Hippocampal formation (tissue), 2 donors: Measurements from ENCODE around the gene EXOSC5.
"Not testable (repeated sequence)": the region's sequence is repeated elsewhere in the genome, so short reads cannot be mapped to it uniquely, and the experiment has no call there.

Source experiments
- DNase-seq, 2 donors: peaks; one replicate each; lab custom pipeline; 2025; lab: John Stamatoyannopoulos, UW

Gene EXOSC5

DNA sequence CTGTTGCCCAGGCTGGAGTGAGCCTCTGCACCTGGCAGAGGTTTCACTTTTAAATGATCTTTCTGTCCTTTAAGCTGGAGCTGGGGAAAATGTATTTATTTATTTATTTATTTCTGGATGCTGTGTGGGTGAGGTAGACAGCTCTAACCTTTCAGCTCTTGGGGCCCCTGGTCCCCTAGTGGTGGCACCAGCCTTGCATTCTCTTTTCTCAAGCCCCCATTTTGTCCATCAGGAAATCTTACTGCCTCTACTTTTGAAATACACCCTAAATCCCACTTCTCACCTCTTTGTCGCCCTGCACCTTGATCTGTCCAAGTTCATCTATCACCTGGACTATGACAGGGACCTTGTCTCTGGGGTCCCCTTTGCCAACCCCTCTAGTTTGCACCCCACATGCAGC, 31.1 kb downstream of the EXOSC5 start:
- DNase-seq: no peak

DNA sequence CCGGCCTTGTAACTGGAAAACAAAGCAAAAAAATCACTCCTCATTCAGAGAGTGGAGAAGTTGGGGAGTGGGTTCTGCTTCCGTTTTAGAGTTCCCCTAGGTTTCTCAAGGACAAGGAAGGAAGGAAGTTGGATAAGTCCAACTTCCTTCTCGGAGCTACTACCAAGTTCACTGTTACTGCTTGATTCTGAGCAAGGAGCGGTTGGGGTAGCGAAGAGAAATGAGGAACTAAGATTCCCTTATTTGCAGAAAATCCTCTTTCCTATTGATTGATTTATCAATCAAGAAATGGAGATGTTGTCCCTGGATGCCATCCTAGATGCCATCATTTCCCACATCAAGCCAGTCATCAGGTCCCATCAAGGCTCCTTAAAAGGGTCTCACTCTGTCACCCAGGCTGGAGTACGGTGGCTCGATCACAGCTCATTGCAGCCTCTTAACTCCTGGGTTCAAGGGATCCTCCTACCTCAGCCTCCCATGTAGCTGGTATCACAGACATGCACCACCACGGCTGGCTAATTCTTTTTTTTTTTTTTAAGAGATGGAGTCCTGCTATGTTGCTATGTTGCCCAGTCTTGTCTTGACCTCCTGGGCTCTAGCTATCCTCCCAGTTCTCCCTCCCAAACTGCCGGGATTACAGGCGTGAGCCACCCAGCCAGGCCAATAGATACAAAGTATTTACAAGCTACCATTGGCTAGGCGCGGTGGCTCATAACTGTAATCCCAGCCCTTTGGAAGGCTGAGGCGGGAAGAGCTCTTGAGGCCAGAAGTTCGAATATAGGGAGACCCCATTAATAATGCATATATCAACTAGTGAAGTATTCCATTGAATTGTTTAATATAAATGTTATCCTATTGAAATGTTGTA, 32.4 kb downstream of the EXOSC5 start:
- DNase-seq: peak in 1 of 2 donors; percentile 35

DNA sequence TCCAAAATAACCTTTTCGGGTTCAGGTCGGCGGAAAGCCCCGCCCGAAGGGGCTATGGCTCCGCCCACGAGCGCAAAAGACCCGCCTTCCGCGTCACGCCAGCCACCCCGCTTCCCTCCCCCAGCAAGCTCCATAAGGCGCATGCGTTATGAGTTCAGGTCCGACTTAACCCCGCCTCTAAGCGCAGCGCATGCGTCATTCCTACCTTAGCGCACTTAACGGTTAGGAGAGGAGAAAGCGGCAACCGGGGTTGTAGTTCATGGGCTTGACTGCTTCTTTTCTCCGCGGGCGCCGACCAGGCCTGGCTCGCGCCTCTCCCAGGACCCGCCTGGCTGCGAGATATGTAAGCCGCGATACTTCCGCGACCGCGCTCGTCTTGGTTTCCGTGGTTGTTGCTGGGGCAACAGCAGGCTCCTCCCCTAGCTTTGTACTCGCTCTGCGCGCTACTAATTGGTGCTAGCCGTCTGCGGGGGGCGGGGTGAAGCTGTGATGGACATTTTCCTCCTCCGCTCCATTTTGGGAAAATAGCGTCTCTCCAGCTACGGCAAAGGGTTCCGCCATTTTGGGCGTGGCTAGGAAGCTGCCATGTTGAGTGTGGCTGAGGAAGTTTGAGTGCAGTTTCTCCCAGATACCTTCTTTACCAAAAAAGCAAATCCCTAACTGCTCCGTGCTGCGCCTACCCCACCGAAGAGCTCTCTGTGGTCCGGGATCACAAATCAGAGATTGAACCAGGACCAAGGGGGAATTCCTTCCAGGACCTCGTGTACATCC, 33.2 kb downstream of the EXOSC5 start, which contains the start of gene B9D2:
Gene B9D2, minus strand, starts transcription at position 397 of the 771 bp plus-strand sequence. CDS start 630 bp downstream, outside the sequence.
- peak; percentile 96 to 97 for DNase-seq

DNA sequence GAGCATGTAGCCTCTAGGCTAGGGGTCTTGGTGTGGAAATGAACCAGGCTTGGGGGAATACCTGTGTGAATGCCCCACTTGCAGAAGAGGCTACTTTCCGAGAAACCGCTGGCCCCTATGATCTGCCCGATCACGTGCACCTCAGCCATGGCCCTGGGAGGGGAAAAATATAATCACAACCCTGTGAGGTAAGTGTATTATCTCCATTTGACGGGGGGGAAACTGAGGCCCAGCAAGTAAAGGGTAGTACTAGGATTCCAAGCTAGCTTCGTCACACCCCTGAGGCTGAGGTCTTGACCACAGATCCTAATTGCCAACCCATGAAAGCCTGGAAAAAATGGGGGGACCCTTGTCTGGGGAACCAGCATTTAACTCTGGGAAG, 33.8 kb downstream of the EXOSC5 start:
- no peak for DNase-seq

DNA sequence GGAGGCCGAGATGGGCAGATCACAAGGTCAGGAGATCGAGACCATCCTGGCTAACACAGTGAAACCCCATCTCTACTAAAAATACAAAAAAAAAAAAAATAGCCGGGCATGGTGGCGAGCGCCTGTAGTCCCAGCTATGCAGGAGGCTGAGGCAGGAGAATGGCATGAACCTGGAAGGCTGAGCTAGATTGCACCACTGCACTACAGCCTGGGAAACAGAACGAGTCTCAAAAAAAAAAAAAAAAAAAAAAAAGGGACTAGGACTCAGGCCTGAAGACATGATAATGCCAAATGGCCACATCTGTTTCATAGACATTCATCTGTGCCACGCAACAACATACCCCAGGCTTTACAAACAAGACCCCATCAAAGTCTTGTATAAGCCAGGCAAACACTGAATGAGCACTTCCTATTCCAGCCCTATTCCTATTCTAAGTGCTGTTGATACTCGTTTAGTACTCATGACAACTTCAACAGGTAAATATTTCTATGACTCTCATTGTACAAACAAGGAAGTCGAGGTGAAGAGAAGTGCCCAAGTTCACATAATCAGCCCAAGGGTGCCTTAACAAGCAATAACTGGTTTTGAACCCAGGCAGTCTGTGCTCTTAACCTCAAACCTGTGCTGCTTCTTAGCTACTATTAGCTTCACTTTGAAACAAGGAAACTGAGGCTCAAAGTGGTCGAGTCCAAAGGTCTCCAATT, 34.9 kb downstream of the EXOSC5 start:
- no peak for DNase-seq

DNA sequence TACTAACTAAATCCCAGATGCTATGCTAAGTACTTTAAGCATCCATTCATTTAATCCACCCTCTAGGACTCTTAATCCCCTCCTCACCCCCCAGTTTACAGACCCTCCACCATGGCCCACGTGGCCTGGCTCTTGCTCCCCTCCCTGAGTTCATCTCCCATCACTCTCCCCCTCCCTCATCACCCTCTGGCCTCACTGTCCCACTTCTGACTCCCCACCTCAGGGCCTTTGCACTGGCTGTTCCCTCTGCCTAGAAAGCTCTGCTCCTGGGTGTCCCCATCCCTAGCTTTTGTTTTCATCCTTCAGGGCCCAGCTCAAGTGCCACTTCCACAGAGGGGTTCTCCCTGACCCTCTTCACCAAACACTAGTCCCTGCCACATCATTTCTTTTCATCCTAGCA, 37.4 kb downstream of the EXOSC5 start:
- DNase-seq: no peak

DNA sequence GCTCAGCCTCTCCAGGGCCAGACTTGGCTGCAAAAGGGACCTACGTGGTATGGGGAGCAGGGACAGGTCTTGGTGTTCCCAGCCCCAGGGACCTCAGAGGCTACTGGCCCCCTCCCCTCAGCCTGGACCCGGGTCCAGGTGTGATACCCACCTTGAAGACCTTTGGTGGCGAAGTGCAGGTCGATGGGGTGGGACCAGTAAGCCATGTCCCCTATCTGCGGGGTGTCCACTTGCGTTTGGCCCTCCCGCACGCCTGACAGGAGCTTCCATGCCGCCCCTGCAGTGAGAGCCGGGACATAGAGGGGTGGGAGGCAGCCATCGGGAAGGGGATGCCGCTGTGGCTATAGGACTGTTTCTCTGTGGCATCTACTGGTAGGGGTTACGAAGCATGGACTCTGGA, 39.4 kb downstream of the EXOSC5 start:
- DNase-seq: no peak

DNA sequence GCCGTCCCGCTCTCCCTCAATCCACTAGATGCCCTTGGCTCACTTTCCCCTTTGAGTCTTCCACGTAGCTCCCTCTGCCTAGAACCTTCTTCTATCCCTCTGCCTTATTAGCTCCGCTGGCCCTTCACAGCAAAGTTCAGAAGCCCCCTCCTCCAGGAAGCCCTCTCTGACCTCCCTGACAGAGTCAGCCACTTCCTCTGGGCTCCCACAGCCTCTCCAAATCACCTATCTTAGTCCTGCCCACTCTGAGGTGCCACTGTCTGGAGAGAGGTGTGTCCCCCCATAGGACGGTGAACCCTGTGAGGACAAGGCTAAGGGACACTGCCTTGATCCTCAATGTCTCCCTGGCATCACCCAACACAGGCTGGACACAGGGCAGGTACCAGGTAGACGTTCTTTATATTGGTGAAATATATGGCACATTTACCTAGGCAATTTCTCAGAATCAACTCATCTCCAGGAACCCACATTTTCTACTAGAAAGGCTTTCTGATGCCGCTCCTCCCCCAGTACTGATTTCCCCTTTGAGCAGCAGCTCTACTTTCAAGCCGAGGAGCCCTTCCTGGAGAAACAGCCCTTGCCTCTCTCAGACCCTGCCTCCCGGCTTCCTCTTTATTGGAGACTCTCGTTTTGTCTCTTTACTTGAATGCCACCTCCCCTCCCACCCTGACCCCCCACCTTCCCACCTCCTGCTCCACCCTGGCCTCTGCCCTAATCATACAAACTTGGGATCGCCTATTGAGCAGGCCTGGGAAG, 40.0 kb downstream of the EXOSC5 start:
- no peak for DNase-seq

DNA sequence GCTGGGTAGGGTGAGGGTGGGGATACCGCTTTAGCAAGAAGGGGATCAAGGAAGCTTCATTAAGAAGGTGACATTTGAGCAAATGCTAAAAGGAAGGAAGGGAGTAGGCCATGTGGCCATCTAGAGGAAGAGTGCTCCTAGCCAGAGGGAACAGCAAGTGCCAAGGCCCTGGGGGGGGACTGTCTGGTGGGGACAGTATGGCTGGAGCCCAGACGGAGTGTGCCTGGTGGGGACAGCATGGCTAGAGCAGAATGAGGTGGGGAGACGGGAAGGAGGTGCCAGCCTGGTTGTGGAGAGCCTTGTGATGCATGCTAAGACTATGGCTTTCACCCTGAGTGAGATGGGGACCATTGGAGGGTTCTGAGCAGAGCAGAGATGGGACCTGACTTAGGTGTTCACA, 41.4 kb downstream of the EXOSC5 start:
- DNase-seq: no peak

DNA sequence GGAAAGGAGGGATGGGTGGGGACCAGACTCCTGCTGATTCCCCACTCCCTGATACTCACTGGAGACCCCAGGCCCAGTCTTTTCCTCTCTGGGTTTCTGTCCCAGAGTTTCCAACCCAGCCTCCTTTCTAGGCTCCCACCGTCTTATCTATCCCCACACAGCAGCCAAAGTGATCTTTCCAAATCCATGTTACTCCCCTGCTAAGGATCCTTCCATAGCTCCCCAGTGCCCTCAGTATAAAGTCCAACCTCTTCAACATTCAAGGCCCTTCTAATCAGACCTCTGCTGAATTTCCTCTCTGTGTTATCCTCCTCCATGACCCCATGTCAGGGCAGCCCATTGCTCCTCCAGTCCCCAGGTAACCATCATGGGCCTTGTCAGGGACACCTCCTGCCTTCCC, 42.1 kb downstream of the EXOSC5 start:
- no peak for DNase-seq

DNA sequence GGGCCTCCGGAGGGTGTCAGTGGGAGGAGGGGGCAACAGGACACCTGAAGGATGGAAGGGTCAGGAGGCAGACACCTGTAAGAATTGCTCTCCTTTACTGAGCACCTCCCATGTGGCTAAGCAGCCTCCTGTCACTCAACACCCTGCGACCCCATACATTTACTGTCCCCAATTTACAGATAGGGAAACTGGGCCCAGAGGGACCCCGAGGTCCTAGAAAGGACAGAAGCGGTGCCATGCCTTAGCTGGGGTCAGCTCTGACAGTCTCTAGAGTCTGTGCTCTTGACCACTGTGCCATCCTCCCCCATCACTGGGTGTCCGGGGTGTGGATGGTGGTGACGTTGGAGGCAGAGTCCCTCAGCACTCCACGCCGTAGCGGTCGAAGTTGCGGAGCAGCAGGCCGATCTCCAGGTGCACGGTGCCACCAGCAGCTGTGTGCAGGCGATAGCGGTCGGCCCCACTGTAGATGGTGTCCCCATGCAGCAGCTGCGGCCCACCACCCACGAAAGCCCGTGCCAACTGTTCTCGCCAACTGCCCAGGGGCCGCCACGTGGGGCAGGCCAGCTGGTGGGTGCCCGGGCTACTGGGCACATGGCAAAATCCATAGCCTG, 42.7 kb downstream of the EXOSC5 start:
- no peak for DNase-seq

DNA sequence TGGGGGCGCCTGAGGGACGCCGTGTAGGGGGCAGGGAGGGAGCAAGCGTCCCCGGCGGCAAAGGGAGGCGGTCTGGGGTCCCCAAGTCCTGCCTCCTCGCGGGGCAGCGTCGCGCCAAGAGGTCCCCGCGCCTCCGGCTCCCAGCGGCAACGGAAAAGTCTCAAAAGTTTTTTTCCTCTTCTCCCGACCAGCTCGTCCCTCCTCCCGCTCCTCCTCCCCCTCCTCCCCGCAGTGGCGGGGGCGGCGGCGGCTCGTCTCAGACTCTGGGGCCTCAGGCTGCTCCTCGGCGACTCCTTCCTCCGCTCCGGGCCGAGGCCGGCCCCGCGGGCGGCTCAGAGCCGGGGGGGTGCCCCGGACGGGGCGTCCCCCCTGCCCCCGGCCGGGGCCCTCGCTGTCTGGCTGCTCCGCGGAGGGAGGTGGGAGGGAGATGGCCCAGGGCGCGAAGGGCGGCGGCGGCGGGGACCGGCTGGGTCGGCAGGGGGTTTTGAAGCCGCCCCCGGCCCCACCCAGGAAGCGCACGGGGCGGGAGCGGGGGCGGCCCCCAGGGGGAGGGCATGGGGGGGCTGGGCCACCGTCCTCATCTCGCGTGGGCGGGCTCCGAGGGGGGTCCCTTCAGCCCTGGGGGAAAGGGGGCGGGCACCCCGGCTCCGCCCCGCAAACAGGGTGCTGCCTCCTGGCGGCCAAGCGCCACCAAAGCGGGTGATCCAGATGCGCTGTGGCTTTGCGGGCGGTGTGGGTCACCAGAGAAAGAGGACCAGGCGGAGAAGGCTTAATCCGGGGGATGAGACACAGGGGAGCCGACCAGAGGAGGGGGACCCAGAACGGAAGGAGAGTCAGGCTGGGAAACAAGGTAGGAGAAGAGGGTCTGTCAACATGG, 43.5 kb downstream of the EXOSC5 start, which contains the start of gene TGFB1:
Gene TGFB1, minus strand, starts transcription at position 457 of the 877 bp plus-strand sequence. CDS start 878 bp downstream, outside the sequence.
- peak in 1 of 2 donors; percentile 56 for DNase-seq

DNA sequence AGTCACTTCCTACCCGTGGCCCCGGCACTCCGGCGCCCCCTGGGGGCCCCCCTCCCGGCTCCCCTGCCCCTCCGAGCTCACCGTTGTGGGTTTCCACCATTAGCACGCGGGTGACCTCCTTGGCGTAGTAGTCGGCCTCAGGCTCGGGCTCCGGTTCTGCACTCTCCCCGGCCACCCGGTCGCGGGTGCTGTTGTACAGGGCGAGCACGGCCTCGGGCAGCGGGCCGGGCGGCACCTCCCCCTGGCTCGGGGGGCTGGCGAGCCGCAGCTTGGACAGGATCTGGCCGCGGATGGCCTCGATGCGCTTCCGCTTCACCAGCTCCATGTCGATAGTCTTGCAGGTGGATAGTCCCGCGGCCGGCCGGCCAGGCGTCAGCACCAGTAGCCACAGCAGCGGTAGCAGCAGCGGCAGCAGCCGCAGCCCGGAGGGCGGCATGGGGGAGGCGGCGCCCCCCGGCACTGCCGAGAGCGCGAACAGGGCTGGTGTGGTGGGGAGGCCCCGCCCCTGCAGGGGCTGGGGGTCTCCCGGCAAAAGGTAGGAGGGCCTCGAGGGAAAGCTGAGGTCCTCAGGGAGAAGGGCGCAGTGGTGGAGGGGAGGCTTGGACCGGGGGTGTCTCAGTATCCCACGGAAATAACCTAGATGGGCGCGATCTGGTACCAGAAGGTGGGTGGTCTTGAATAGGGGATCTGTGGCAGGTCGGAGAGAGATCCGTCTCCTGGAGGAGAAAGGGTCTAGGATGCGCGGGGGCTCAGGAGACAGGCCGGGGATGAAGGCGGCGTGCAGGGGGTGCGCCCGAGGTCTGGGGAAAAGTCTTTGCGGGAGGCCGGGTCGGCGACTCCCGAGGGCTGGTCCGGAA, 44.3 kb downstream of the EXOSC5 start:
- DNase-seq: peak in 1 of 2 donors; percentile 19

DNA sequence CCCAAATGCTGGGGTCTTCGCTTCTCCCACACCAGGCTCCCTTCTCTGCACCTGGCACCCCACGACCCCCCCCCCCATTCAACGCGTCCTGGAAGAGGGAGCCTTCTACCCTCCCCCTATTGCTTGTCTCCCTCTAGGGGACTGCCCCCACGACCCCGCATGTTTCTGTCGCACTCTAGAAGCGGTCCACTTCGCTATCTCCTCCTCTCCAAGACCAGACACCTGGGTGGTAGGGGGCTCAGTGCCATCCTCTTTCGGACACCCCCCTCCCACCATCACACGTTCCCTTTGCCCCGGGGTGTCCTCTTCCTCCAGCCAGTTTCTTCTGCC, 44.9 kb downstream of the EXOSC5 start:
- no peak for DNase-seq

DNA sequence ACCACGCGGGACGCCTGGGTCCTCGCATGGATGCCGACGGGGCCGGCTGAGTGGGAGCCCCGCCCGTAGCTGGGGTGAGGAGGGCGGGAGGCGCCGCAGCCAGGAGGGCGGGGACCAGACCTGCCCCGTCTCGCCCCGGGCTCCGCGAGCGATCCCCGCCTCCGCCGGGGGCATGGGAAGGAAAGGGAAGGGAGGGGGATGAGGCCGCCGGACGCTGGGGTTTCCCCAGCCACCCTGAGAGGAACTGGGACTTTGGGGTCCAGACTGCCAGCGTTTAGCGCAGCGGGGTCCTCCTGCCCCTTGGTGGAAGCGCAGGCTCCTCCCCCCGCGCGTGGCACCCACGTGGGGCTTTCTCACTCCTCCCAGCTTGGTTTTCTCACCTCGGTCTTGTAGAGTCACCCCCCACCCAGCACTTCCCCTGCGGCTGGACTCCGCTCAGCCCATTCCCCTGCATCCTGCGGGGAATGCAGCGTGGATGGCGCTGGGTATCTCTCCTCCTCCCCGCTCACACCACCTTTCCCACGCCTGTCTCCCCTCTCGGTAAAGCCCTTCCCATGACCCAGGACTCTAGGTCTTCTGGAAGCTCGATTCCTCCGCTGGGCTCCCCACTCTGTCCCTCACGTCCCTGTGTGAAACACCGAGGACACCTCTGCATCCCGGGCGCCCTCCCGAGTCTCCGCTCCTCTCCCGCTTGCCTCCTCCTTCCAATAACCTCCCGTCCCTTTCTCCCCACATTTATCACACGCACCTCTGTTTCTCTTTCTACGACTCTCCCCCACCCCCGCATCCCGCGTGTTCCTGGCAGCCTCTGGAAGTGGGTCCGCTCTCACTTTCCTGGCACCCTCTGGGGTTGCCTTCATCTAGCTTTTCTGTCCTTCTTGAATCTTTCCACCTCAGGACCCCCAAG, 45.6 kb downstream of the EXOSC5 start:
- DNase-seq: peak in 1 of 2 donors; percentile 31

DNA sequence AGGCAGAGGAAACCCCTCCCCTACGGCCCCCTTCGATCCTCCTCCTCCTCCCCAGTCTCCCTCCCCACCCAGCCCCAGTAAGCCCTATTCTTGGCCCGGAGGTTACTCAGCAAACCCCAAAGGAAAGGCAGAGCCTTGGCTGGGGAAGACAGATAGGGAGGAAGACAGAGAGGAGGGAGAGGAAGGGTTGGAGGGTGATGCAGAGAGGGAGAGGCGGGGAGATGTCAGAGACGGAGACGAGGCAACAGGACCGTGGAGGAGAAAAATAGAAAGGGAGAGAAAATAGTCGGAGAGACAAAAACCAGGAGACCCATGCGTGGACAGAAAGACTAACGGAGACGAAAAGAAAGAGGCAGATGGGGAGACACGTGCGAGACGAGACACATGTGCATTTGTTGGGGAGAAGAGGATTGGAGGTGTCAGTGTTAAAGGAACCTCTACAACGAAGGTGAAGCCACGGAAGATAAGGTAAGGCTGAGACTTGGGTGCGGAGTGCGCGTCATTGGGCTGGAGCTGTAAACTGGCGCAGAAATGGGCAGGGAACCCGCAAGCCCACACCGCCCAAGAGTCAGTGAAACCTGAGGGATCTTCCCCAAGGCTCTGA, 46.3 kb downstream of the EXOSC5 start:
- DNase-seq: no peak

DNA sequence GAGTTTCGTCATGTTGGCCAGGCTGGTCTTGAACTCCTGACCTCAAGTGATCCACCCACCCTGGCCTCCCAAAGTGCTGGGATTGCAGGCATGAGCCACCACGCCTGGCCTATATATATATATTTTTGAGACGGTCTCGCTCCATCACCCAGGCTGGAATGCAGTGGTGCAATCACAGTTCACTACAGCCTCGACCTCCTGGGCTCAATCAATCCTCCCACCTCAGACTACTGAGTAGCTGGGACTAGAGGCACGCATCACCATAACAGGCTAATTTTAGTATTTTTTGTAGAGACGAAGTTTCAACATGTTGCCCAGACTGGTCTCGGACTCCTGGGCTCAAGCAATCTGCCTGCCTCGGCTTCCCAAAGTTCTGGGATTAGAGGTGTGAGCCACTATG, 50.2 kb downstream of the EXOSC5 start:
- not testable (repeated sequence) for DNase-seq

DNA sequence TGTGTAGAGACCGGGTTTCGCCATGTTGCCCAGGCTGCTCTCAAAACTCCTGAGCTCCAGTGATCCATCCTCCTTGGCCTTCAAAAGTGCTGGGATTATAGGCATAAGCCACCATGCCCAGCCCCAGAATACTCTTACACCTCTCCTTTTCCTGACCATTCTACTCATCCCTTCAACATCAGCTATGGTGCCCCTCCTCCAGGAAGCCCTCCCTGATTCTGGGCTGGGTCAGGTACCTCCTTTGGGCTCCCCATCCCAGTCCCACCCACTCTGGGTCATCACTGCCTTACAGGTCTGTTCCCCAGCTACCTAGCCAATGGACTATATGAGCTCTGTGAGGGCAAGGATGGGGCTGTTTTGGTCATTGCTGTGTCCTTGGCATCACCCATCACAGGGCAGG, 53.0 kb downstream of the EXOSC5 start:
- DNase-seq: no peak
